Stimulated activated CD4-positive, alpha-beta T cell treated with anti-CD3 and anti-CD28 coated beads, Interleukin-4, amount 100 ng/mL, for 4 hours (primary cell): Measurements from ENCODE around the gene LRRC61.
"Not testable (repeated sequence)": the region's sequence is repeated elsewhere in the genome, so short reads cannot be mapped to it uniquely, and the experiment has no call there.

Experiments
- DNase-seq, 2 experiments: peaks; one replicate each; pipeline ENCODE4 v3.0.0-alpha.2; 2020

The LRRC61 gene

DNA sequence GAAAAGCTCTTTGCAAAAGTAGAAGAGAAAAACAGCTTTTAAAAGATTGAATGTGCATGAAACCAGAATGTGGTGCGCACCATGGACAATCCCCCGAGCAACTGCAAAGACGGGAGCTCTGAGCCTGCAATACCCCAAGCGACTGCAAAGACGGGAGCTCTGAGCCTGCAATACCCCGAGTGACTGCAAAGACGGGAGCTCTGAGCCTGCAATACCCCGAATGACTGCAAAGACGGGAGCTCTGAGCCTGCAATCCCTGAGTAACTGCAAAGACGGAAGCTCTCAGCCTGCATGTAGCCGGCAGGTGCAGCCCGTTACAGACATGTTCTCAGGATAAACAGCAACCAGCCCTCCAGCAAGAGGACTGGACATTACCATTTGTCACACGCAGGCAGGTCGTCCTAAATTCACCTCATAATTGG, 62.2 kb downstream of the LRRC61 start:
- no peak for DNase-seq

DNA sequence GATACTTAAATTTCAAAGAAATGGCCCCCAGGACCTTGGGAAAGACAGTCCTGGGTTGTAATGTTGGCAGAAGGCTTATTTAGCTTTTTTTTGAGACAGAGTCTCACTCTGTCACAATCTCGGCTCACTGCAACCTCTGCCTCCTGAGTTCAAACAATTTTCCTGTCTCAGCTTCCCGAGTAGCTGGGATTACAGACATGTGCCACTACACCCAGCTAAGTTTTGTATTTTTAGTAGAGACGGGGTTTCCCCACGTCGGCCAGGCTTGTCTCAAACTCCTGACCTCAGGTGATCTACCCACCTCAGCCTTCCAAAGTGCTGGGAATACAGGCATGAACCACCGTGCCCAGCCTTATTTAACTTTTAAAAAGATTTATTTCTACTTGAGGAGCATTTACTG, 62.7 kb downstream of the LRRC61 start:
- not testable (repeated sequence) for DNase-seq
